Measurements from ENCODE around the gene APBB2.
"Not testable (repeated sequence)": the region's sequence is repeated elsewhere in the genome, so short reads cannot be mapped to it uniquely, and the experiment has no call there.

APBB2 gene

GRCh38 chr4:40909363-40909876, 304.9 kb downstream of the APBB2 start:
- Histone ChIP-seq H3K4me3 (ENCODE audit: low read depth, low read length) (no peak overlapping the region), H3K9me3 (ENCODE audit: severe bottlenecking) (no peaks in the 10 kb centered on the region), H3K27ac (no peak overlapping the region), H3K36me3 (no peaks in the 10 kb centered on the region), H3K27me3 (ENCODE audit: insufficient read depth, low read depth, severe bottlenecking) (no peaks in the 10 kb centered on the region)
- no peak for TF ChIP-seq CTCF (IDR thresholded peaks at IDR 0.05; ENCODE audit: low read depth, low read length)
- no peak for DNase-seq

- peak; percentile 85 for DNase-seq
- H3K27me3 ChIP-seq (ENCODE audit: insufficient read depth, low read depth, severe bottlenecking): no peaks in the 10 kb centered on the region
- no peak overlapping the region for H3K27ac ChIP-seq
- no peaks in the 10 kb centered on the region for H3K36me3 ChIP-seq
- H3K4me3 ChIP-seq (ENCODE audit: low read depth, low read length): no peak overlapping the region
- peak; percentile 95 for TF ChIP-seq CTCF (IDR thresholded peaks at IDR 0.05; ENCODE audit: low read depth, low read length)
- H3K9me3 ChIP-seq (ENCODE audit: severe bottlenecking): no peaks in the 10 kb centered on the region
Observed at GRCh38 chr4:40908702-40909362, 305.5 kb downstream of the APBB2 start.

- Histone ChIP-seq H3K4me3 (ENCODE audit: low read depth, low read length) (no peak overlapping the region), H3K27ac (no peak overlapping the region), H3K36me3 (no peaks in the 10 kb centered on the region), H3K9me3 (ENCODE audit: severe bottlenecking) (no peaks in the 10 kb centered on the region), H3K27me3 (ENCODE audit: insufficient read depth, low read depth, severe bottlenecking) (no peaks in the 10 kb centered on the region)
- peak; percentile 20 for DNase-seq
- no peak for TF ChIP-seq CTCF (IDR thresholded peaks at IDR 0.05; ENCODE audit: low read depth, low read length)
Observed at GRCh38 chr4:40908297-40908696, 306.0 kb downstream of the APBB2 start.

- Histone ChIP-seq H3K36me3 (no peaks in the 10 kb centered on the region), H3K4me3 (ENCODE audit: low read depth, low read length) (no peak overlapping the region), H3K9me3 (ENCODE audit: severe bottlenecking) (no peaks in the 10 kb centered on the region), H3K27ac (no peak overlapping the region), H3K27me3 (ENCODE audit: insufficient read depth, low read depth, severe bottlenecking) (no peaks in the 10 kb centered on the region)
- TF ChIP-seq CTCF (IDR thresholded peaks at IDR 0.05; ENCODE audit: low read depth, low read length): no peak
- DNase-seq: no peak
Observed at GRCh38 chr4:40905414-40905813, 308.9 kb downstream of the APBB2 start.

- not testable (repeated sequence) for H3K9me3 ChIP-seq (ENCODE audit: severe bottlenecking); DNase-seq; H3K27ac ChIP-seq; H3K4me3 ChIP-seq (ENCODE audit: low read depth, low read length); H3K36me3 ChIP-seq; H3K27me3 ChIP-seq (ENCODE audit: insufficient read depth, low read depth, severe bottlenecking)
Observed at GRCh38 chr4:40900531-40900930, 313.8 kb downstream of the APBB2 start.

GRCh38 chr4:40897557-40898203, 316.7 kb downstream of the APBB2 start:
- H3K27ac ChIP-seq: no peak overlapping the region
- H3K36me3 ChIP-seq: no peaks in the 10 kb centered on the region
- DNase-seq: peak; percentile 84
- TF ChIP-seq CTCF (IDR thresholded peaks at IDR 0.05; ENCODE audit: low read depth, low read length): peak; percentile 76
- H3K4me3 ChIP-seq (ENCODE audit: low read depth, low read length): peak overlapping the region; percentile 17; the same call in 1 of the 2 replicates
- no peaks in the 10 kb centered on the region for H3K9me3 ChIP-seq (ENCODE audit: severe bottlenecking)
- H3K27me3 ChIP-seq (ENCODE audit: insufficient read depth, low read depth, severe bottlenecking): no peaks in the 10 kb centered on the region

All from WERI-Rb-1 (cell line).